SHP77 treated with DMSO at 0.1 percent for 48 hours (cell line): ENCODE measurements around the gene EIF3B.
A peak's percentile ranks its signal among the peaks of the same experiment; 100 is the strongest.
"Not testable (repeated sequence)": the region's sequence is repeated elsewhere in the genome, so short reads cannot be mapped to it uniquely, and the experiment has no call there.

Experiments
- DNase-seq: peaks from one replicate; lab custom pipeline; 2025; lab: John Stamatoyannopoulos, UW

Gene EIF3B

DNA sequence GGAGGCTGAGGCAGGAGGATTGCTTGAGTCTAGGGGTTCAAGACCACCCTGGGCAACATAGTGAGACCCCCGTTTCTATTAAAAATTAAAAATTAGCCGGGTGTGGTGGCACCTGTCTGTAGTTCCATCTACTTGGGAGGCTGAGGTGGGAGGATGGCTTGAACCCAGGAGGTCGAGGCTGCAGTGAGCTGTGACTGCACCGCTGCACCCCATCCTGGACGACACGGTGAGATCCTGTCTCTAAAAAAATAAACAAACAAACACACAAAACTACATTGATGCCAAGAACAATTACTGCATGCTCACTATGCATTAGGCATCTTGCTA, 48.0 kb downstream of the EIF3B start:
- no peak for DNase-seq

DNA sequence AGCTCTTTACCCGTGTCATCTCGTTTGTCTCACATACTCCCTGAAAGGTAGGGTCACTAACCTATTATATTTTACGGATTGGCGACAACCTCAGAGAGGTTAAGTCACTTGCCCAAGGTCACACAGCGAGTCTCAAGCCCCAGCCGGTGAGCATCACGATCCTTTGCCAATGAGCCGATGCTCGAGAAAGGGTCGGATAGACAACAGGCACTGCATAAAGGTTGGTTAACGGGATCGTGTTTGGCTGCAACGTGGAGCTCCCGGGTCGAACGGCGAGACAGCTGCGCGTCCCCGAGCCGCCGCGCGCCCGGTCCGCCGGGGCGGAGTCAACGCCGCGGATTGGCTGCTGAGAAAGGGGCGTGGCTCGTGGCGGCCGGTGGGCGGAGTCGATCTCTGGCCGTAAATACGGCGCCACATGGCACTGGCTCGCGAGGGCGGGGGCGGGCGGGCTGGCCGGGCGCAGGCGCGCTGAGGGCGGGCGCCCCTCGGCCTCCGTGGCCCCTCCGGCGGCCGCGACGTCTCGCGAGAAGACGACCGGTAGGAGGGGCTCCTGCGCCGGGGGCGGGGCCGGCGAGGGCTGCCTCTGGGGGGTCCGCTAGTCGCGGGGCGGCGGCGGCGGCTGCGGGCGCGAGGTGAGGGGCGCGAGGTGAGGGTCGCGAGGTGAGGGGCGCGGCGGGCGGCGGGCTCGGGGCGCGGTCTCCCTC, 48.5 kb downstream of the EIF3B start, which contains the start of gene CHST12:
Gene CHST12 (plus strand): TSS at position 598 of the 704 bp plus-strand sequence. CDS start 29,029 bp downstream, outside the sequence.
- DNase-seq: peak; percentile 92

DNA sequence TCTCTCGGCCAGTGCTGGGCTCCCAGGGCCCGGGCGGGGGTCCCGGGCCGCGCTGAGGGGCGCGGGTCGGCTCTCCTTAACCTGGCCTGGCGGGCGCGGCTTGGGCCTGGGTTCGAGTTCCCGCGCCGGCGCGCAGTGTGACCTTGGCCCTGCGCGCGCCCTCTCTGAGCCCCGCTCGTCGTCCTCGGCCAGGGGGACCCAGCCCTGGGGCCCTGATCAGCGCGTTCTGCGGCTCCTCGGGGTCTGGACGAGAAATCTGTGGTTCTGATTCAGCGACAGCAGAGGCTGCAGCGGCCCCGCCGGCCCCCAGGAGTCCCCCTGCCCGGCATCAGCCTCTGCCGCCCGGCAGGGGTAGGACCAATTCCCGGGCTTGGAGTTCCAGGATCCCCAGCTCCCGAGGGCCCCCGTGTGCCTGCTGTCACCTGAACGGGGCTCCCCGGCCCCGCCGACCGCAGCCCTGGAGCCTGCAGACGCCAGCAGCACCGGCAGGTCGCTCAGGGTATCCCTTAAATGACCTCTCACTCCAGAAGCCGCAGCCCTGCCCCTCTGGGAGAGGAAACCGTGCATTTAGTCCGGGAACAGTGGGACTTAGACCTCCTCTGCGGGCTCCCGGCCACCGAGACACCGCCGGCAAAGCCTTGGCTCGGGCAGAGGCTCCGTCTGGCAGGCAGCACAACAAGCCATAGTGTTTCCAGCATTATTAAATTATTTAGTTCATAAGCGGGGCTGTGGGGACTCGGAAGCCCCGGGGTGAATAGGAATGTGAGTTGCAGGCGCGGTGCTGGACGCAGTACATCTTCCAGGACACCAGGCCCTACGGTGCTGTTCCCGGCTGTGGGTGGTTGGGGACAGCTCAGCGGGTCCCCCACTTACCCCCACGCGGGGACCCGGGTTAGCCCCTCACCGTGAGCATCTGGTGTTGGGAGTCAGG, 49.4 kb downstream of the EIF3B start:
- DNase-seq: no peak

DNA sequence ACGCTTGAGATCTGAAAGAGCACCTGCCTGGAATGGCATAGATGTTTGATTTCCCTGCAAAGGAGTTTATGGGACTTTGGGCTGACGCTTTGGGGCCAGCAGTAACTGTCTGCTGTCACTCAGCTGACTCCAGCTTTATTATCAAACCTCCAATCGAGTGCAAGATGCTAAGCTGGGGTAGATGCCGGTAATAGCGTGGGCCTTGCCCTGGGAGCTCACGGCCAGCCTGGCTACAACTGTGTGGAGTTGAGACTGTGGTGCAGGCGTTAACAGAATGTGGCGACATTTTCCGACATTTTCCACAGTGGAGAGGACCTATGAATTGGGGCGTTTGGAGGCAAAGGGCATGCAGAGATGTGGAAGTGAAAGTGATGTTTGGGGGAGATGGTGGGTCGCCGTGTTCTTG, 50.1 kb downstream of the EIF3B start:
- DNase-seq: no peak

DNA sequence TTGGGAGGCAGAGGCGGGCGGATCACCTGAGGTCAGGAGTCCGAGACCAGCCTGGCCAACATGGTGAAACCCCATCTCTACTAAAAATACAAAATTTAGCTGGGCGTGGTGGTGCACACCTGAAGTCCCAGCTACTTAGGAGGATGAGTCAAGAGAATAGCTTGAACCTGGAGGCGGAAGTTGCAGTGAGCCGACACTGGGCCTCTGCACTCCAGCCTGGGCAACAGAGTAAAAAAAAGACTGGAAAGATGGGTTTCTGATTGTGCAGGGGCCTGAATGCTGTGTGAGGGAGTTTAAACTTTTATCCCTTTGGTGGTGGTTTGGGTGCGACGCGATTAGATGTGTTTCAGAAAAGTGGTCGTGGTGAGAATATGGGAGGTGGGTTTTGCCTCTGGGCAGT, 50.6 kb downstream of the EIF3B start:
- no peak for DNase-seq

DNA sequence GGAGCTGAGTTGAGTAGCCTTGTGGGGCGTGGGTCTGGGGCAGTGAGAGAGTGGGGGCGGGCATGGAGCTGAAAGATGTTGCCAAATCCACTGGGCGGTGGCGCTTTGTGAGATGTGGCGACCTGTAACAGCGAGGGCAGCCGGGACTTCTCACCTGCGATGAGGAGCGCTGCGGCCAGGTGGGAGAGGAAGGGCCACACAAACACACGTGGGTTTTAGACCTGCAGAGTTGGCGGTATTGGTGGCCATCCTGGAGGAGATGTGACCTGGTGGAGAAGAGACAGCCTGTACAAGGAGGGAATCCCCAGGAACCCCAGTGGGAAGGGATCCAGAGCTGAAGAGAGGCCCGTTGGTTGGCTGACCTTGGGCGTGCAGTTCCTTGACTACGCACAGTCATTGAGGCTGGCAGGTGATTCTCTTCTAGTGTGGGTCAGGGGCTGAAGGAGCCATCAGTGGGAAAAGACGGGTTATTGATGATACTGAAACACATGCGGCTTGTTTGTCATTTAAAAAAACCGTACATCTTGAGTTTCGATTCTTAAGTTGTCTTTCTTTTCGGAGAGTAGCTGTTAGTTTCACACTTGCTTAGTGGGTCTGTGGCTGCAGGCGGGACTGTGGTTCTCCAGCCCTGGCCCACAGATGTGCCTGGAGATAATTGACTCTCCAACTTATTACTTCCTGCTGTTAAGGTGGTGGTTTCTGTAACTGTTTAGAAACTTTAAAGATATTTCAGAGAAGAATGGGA, 51.1 kb downstream of the EIF3B start:
- no peak for DNase-seq

DNA sequence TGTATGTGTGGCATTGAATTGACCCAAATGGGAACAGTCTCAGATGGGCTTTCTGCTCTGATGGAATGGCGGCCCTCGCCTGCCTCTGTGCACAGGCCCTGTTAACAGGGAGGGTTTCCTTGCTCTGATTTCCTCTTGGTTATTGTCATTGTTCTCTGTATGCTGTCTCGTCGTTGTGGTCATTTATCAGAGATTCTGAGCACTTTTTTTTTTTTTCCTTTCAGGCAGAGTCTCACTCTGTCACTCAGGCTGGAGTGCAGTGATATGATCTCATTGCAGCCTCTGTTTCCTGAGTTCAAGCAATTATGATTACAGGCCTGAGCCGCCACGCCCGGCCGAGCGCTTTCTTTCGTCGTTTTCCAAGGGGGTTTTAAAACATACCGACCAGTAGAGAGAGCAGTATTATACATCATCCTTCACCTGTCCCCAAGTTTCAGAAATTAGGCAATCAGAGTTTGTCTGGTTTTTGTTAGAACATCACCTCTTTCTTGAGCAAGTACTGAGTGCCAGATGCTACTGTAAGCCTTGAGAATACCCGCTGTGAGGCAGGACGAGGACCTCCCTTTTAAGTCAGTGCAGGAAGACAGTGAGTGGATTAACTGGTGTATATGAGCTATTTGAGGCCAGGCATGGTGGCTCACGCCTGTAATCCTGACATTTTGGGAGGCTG, 55.3 kb downstream of the EIF3B start:
- no peak for DNase-seq

DNA sequence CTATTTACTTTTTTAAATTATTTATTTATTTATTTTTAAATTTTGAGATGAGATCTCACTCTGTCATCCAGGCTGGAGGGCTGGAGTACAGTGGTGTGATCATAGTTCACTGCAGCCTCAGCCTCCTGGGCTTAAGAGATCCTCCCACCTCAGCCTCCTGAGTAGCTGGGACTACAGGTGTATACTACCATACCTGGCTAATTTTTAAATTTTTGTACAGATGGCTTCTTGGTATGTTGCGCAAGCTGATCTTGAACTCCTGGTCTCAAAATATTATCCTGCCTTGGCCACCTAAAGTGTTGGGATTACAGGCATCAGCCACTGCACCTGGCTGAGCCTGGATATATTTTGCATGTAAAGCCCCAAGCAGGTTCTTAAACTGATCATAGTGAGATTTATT, 56.4 kb downstream of the EIF3B start:
- no peak for DNase-seq

DNA sequence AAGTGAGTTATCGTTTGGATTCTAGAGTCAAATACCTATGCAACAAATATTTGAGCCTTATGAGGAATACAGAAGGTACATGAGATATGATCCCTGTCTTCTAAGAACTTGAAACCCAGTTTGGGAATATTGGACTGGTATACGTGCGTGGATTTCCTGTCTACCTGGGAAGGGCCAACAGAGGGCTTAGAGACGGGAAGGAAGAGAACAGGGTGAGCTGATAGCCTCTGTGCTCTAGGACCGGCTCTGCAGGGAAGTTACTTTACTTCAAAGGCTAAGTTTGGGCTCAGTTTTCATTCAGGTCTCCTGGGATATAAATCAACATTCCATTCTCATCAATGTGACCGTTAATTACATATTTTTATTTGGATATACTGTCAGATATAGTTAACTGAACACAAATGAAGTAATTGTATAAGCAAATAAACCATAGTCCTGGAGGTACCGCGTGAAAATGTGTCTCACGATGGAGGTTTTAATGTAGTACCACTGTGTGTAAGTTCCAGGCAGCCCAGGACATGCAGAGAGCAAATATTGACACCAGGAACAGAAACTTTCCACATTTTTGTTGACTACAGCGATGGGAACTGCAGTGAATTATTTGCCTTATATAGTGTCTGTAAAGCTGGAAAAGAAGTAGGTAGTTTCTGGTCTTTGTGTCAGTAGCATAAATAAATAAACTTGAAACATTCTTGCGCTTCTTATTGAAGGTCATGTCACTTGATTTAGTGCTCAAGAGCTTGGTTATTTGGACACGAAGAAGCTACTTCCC, 57.4 kb downstream of the EIF3B start:
- no peak for DNase-seq

DNA sequence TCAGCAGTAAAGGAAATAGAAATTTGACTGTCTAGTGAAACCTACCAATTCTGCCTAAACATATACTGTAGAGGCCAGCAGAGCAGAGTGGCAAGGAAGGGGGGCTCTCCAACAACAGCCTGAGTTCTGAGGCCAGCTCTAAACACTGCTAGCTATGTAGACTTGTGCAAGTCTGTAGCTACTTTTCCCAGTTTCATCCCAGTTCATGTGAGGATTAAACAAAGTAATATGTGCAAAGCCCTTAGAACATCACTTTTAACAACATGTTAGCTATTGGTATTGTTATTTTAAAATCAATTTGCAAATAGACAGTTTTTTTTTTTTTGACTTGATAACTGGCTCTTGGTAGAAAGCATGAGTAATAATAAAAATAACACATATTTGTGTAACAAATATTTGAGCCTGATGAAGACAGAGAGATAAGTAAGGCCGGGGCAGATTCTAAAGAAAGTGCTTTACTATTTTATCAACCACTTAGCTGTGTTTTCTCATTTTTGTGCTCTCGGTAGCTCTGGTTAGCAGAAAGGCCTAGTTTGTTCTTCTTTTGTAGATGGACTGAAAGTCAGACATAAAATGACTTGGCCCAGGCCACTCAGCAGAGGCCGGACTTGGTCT, 58.1 kb downstream of the EIF3B start:
- no peak for DNase-seq

DNA sequence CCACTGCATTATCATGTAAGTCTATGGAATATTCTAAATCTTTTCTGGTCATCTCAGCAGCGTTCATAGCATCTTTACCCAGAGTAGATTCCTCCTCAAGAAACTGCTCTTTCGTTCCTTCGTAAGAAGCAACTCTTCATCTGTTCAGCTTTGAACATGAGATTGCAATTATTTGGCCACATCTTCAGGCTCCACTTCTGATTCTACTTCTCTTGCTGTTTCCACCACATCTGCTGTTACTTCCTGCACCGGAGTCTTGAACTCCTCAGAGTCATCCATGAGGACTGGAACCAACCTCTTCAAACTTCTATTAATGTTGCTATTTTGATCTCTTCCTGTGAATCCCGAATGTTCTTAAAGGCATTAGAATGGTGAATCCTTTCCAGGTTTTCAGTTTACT, 61.4 kb downstream of the EIF3B start:
- DNase-seq: no peak

DNA sequence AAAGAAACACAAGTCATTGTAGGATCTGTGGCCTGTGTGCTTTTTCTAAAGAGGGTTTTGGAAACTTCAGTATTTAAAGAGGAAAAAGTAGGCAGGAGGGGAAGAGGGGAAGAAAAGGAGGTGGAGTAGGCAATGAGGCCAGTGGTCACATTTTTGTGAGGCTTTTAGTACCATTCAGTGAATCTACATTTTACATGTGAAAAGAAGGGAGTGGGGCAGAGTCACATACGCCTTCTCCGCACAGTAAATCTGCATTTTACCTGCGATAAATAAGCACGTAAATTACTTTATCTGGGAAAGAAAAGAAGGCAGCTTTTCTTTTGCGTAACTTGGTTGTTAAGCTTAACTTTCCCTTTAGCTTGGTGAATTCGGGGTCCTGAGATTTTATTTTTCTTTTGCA, 62.0 kb downstream of the EIF3B start:
- DNase-seq: no peak

DNA sequence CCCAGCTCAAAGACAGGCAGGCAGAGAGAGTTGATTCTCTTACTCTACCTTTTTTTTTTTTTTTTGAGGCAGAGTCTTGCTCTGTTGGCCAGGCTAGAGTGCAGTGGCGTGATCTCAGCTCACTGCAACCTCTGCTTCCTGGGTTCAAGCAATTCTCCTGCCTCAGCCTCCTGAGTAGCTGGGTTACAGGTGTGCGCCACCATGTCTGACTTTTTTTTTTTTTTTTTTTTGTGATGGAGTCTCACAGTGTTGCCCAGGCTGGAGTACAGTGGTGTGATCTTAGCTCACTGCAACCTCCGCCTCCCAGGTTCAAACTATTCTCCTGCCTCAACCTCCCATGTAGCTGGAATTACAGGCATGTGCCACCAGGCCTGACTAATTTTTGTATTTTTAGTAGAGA, 62.6 kb downstream of the EIF3B start:
- not testable (repeated sequence) for DNase-seq

DNA sequence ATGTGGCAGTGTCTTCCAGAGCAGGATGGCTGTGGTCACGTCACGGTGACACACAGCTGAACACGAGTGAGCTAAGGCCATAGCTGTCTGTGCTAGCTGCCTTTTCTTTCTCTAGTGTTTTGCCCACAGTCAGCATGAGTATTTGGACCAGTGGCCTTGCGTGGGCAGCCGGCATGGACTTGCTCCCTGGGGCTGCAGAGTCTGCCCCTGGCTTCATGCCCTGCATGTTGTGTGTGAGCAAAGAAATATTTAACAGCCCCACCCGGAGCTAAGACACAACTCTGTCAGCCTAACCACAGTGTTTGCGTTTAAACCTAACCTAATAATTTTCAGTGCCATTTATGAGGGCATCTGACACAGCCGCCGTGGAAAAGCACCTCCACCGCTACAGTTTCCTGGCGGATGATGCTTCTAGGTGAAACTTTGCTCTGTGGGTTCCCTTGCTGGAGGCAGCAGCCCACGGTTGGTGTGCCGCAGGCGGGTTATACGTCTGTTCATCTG, 63.4 kb downstream of the EIF3B start:
- no peak for DNase-seq

DNA sequence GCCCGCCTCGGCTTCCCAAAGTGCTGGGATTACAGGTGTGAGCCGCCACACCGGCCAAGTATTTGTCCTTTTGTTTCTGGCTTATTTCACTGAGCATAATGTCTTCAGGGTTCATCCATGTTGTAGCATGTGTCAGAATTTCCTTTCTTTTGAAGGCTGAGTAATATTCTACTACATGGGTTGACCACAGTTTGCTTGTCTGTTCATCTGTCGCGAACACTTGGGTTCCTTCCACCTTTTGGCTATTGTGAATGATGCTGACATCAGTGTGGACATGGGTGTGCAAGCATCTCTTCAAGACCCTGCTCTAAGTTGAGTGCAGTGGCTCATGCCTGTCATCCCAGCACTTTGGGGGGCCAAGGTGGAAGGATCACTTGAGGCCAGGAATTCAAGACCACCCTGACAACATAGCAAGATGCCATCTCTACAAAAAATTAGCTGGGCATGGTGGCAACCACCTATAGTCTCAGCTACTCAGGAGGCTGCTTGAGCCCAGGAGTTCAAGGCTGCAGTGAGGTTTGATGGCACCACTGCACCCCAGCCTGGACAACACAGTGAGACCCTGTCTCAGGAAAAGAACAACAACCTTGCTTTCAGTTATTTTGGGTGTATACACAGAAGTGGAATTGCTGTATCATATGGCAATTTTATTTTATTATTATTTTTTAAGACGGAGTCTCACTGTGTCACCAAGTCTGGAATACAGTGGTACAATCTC, 65.7 kb downstream of the EIF3B start:
- DNase-seq: no peak

DNA sequence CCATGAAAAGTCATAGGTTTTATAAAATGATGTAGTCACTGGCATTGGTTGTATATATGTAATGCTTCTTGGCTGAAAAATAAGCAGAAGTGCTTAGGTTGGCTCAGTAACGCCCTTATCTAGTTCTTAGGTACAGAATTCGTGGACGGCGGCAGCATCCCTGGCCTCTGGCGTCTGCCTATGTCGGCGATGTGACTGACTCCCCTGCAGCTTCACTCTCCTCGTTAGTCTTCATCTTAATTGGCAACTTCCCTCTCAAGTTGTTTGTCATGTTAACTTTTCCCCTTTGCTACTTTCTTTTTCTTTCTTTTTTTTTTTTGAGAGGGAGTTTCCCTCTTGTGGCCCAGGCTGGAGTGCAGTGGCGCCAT, 67.3 kb downstream of the EIF3B start:
- no peak for DNase-seq

DNA sequence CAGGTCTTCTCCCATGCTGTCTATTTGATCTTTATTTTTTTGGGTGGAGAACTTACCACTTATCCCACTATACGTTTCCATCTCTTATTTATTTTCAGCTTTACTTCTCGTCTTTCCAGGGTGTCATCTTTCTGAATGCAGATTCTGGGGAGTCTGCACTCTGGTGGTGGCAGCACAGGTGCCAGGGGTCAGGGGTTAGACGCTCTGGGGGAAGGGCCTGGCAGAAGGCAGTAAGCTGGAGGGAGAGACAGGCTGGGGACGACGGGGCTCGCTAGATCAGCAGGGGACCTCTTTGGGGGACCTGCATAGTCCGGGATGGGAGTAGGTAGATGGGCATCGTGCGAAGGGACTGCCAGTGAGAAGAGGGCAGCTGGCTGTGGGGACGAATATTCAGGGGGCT, 71.1 kb downstream of the EIF3B start:
- DNase-seq: no peak
